Liver (tissue), 9 donors: ENCODE measurements around the gene MYO7A. TPM values are rescaled to one million over a fixed set of nuclear protein-coding genes. Genes with fewer than 3 reads are reported as not detected.

ENCODE experiments used
- DNase-seq: peaks from one replicate; pipeline ENCODE4 v3.0.0-alpha.2; 2017; ENCODE audit warnings: low spot score
- H3K27ac ChIP-seq, 2 donors: one replicate each; pipeline ENCODE4 v1.7.0; 2013; ENCODE audit warnings: inconsistent platforms in 2 of 2, low read length in 2 of 2, control low read depth in 1 of 2, low read depth in 1 of 2, mild to moderate bottlenecking in 1 of 2
- H3K27me3 ChIP-seq, 4 donors: one replicate each; pipeline versions ENCODE4 v1.6.1 to v1.7.0; 2013; ENCODE audit warnings: low read length in 3 of 4, inconsistent platforms in 1 of 4, mild to moderate bottlenecking in 1 of 4, moderate library complexity in 1 of 4; ENCODE audit not compliant: control insufficient read depth in 4 of 4, insufficient read depth in 4 of 4
- H3K36me3 ChIP-seq, 4 donors: one replicate each; pipeline versions ENCODE4 v1.6.1 to v1.7.0; 2013; ENCODE audit warnings: low read length in 3 of 4, mild to moderate bottlenecking in 3 of 4, low read depth in 1 of 4, moderate library complexity in 1 of 4; ENCODE audit not compliant: control insufficient read depth in 4 of 4, insufficient read depth in 3 of 4
- H3K4me1 ChIP-seq, 4 donors: one replicate each; pipeline versions ENCODE4 v1.6.1 to v1.7.0; 2013; ENCODE audit warnings: low read length in 3 of 4, mild to moderate bottlenecking in 3 of 4, moderate library complexity in 1 of 4; ENCODE audit not compliant: control insufficient read depth in 4 of 4, insufficient read depth in 4 of 4
- H3K4me3 ChIP-seq, 3 donors: one replicate each; pipeline versions ENCODE4 v1.6.1 to v1.7.0; 2013; ENCODE audit warnings: low read length in 3 of 3, control low read depth in 1 of 3, low read depth in 1 of 3, mild to moderate bottlenecking in 1 of 3
- H3K9ac ChIP-seq, 2 donors: one replicate each; pipeline ENCODE4 v1.7.0; 2013; ENCODE audit warnings: low read length in 2 of 2, mild to moderate bottlenecking in 2 of 2, moderate library complexity in 2 of 2, control low read depth in 1 of 2, low read depth in 1 of 2
- H3K9me3 ChIP-seq, 4 donors: one replicate each; pipeline versions ENCODE4 v1.6.1 to v1.7.0; 2013; ENCODE audit warnings: low read length in 3 of 4; ENCODE audit not compliant: control insufficient read depth in 4 of 4
- ATF3 ChIP-seq: IDR thresholded peaks from 2 replicates; pipeline ENCODE4 v1.6.1; 2016; ENCODE audit warnings: antibody characterized with exemption
- CTCF ChIP-seq: fragments of 150-350 bp; IDR thresholded peaks from 2 replicates; pipeline ENCODE4 v1.5.1; 2017; ENCODE audit warnings: improper control_type of control experiment, low read depth, low read length; ENCODE audit not compliant: missing input control
- FOXA1 ChIP-seq: IDR thresholded peaks from 2 replicates; pipeline ENCODE4 v1.6.1; 2016; ENCODE audit warnings: antibody characterized with exemption
- FOXA2 ChIP-seq: IDR thresholded peaks from 2 replicates; pipeline ENCODE4 v1.6.1; 2016; ENCODE audit warnings: antibody characterized with exemption
- GABPA ChIP-seq, 2 donors: IDR thresholded peaks in 1 of 2; conservative IDR thresholded peaks in 1 of 2; 2 replicates each; pipeline ENCODE4 v1.6.1; 2016; ENCODE audit warnings: antibody characterized with exemption in 2 of 2, mild to moderate bottlenecking in 1 of 2, moderate library complexity in 1 of 2
- HNF4A ChIP-seq, 2 donors: conservative IDR thresholded peaks; 2 replicates each; pipeline ENCODE4 v1.6.1; 2016; ENCODE audit warnings: antibody characterized with exemption in 2 of 2, mild to moderate bottlenecking in 2 of 2
- HNF4G ChIP-seq: IDR thresholded peaks from 2 replicates; pipeline ENCODE4 v1.6.1; 2016; ENCODE audit warnings: antibody characterized with exemption
- JUND ChIP-seq, 2 donors: IDR thresholded peaks; 2 replicates each; pipeline ENCODE4 v1.6.1; 2016; ENCODE audit warnings: antibody characterized with exemption in 2 of 2
- MAX ChIP-seq: IDR thresholded peaks from 2 replicates; pipeline ENCODE4 v1.6.1; 2016; ENCODE audit warnings: antibody characterized with exemption
- RAD21 ChIP-seq, 2 donors: IDR thresholded peaks; 2 replicates each; pipeline ENCODE4 v1.6.1; 2016; ENCODE audit warnings: antibody characterized with exemption in 2 of 2, mild to moderate bottlenecking in 2 of 2
- REST ChIP-seq: IDR thresholded peaks from 2 replicates; pipeline ENCODE4 v1.6.1; 2016; ENCODE audit warnings: antibody characterized with exemption, mild to moderate bottlenecking
- RXRA ChIP-seq, 2 donors: IDR thresholded peaks; 2 replicates each; pipeline ENCODE4 v1.6.1; 2017 to 2018; ENCODE audit warnings: antibody characterized with exemption in 2 of 2, mild to moderate bottlenecking in 1 of 2
- SP1 ChIP-seq: IDR thresholded peaks from 2 replicates; pipeline ENCODE4 v1.6.1; 2018; ENCODE audit warnings: antibody characterized with exemption, mild to moderate bottlenecking
- TAF1 ChIP-seq: conservative IDR thresholded peaks from 2 replicates; pipeline ENCODE4 v1.6.1; 2016; ENCODE audit warnings: antibody characterized with exemption, mild to moderate bottlenecking
- YY1 ChIP-seq: IDR thresholded peaks from 2 replicates; pipeline ENCODE4 v1.6.1; 2016; ENCODE audit warnings: antibody characterized with exemption, mild to moderate bottlenecking
- ZBTB33 ChIP-seq: IDR thresholded peaks from 2 replicates; pipeline ENCODE4 v1.6.1; 2016; ENCODE audit warnings: antibody characterized with exemption
- WGBS: extraction: QIAGEN DNeasy Blood & Tissue Kit; methylation state at CpG from one replicate; pipeline ENCODE4 v1.1.7; 2013; 5-methylcytosine and 5-hydroxymethylcytosine counted together
- polyA plus RNA-seq, 2 donors: library from polyadenylated mRNA; stranded (reverse) in 1 of 2; unstranded in 1 of 2; fragments of 200-250 nt in 1 of 2; fragments of >200 nt in 1 of 2; fragmentation: Nextera tagmentation in 1 of 2; extraction: Ambion mirVana in 1 of 2; gene quantifications; one replicate each; pipeline versions ENCODE4 v1.2.1 to v1.2.3, GENCODE V29; 2013 to 2015
- total RNA-seq, 2 donors: library from RNA; depleted of rRNA; stranded (reverse); fragments of >200 nt; gene quantifications; one replicate each; pipeline ENCODE4 v1.2.3, GENCODE V29; 2014
- donor health status: healthy.
- donor health status: healthy.
- donor health status: healthy.
- donor health status: healthy.
- donor health status: healthy.

The MYO7A gene
- total and polyA plus RNA-seq, 4 donors, result 7.3 to 33.6 (median 11.3) TPM

- no peak for DNase-seq
- H3K36me3 ChIP-seq, result peaks cover 8 to 50% (median 16%) of the 10 kb centered on the region in 4 donors
- H3K27me3 ChIP-seq, result no peaks in the 10 kb centered on the region
- 91% methylated on average over 11 of the region's 11 CpGs for WGBS
- no peak overlapping the region for H3K27ac ChIP-seq
- H3K9me3 ChIP-seq, result no peaks in the 10 kb centered on the region
- TF ChIP-seq FOXA1, result no peak
- no peak for TF ChIP-seq CTCF
- TF ChIP-seq HNF4A (conservative IDR thresholded peaks at IDR 0.05), result no peak
- TF ChIP-seq SP1, result no peak
- no peak overlapping the region for H3K4me3 ChIP-seq
- H3K4me1 ChIP-seq, result no peaks in the 10 kb centered on the region
- H3K9ac ChIP-seq, result no peak overlapping the region
These were observed 73.3 kb downstream of the MYO7A start for GRCh38 chr11:77201370-77201769.

GRCh38 chr11:77201991-77202841, 74.2 kb downstream of the MYO7A start:
- no peak overlapping the region for H3K4me3 ChIP-seq
- no peak overlapping the region for H3K9ac ChIP-seq
- WGBS, result 97% methylated on average over 23 of the region's 23 CpGs
- H3K27me3 ChIP-seq, result no peaks in the 10 kb centered on the region
- H3K9me3 ChIP-seq, result no peaks in the 10 kb centered on the region
- H3K27ac ChIP-seq, result no peak overlapping the region
- TF ChIP-seq FOXA2 (no peak), RAD21 (IDR thresholded peaks at IDR 0.05) (no peak), JUND (IDR thresholded peaks at IDR 0.05) (no peak), HNF4G (no peak), CTCF (no peak), YY1 (no peak), MAX (no peak), SP1 (no peak), ATF3 (no peak), GABPA (IDR thresholded peaks at IDR 0.05 in 1 of 2, conservative IDR thresholded peaks at IDR 0.05 in 1 of 2) (no peak), REST (no peak), ZBTB33 (no peak), TAF1 (no peak), FOXA1 (no peak), RXRA (IDR thresholded peaks at IDR 0.05) (no peak)
- no peaks in the 10 kb centered on the region for H3K4me1 ChIP-seq
- DNase-seq, result no peak
- H3K36me3 ChIP-seq, result peaks cover 8 to 45% (median 16%) of the 10 kb centered on the region in 4 donors
